H9 (cell line): ENCODE results near the gene PLEKHM3. TPM values are rescaled to one million over a fixed set of nuclear protein-coding genes. Genes with fewer than 3 reads are reported as not detected.

Experiments used
- DNase-seq: peaks from one replicate; pipeline ENCODE4 v3.0.0-alpha.2; 2017
- H2AFZ ChIP-seq: one replicate; pipeline ENCODE4 v1.6.1; 2013; ENCODE audit warnings: mild to moderate bottlenecking, low read length, control low read depth, moderate library complexity
- H2AK5ac ChIP-seq: 2 replicates; pipeline ENCODE4 v1.6.1; 2013; ENCODE audit warnings: low read length, control low read depth, mixed read lengths; ENCODE audit not compliant: insufficient read length
- H2BK120ac ChIP-seq: one replicate; pipeline ENCODE4 v1.6.1; 2013; ENCODE audit warnings: low read depth, mild to moderate bottlenecking, low read length, control low read depth, inconsistent platforms; ENCODE audit not compliant: poor library complexity, severe bottlenecking
- H2BK12ac ChIP-seq: 2 replicates; pipeline ENCODE4 v1.6.1; 2013; ENCODE audit warnings: low read length, control low read depth, mixed read lengths, low read depth; ENCODE audit not compliant: insufficient read length
- H2BK15ac ChIP-seq: 2 replicates; pipeline ENCODE4 v1.6.1; 2013; ENCODE audit warnings: low read depth, low read length, control low read depth
- H2BK20ac ChIP-seq: one replicate; pipeline ENCODE4 v1.6.1; 2013; ENCODE audit warnings: low read depth, mild to moderate bottlenecking, low read length, control low read depth, inconsistent platforms; ENCODE audit not compliant: poor library complexity, severe bottlenecking
- H2BK5ac ChIP-seq: 2 replicates; pipeline ENCODE4 v1.6.1; 2013; ENCODE audit warnings: low read length, control low read depth, mixed read lengths; ENCODE audit not compliant: insufficient read length
- H3K14ac ChIP-seq: 2 replicates; pipeline ENCODE4 v1.6.1; 2013; ENCODE audit warnings: low read length, control low read depth; ENCODE audit not compliant: insufficient read depth
- H3K18ac ChIP-seq: 2 replicates; pipeline ENCODE4 v1.6.1; 2013; ENCODE audit warnings: low read depth, mild to moderate bottlenecking, mixed read lengths, low read length, control low read depth; ENCODE audit not compliant: insufficient read length
- H3K23ac ChIP-seq: 2 replicates; pipeline ENCODE4 v1.6.1; 2013; ENCODE audit warnings: low read length, control low read depth, mixed read lengths, low read depth; ENCODE audit not compliant: insufficient read length
- H3K23me2 ChIP-seq: 2 replicates; pipeline ENCODE4 v1.6.1; 2013; ENCODE audit warnings: low read depth, mild to moderate bottlenecking, mixed read lengths, low read length, control low read depth; ENCODE audit not compliant: insufficient read length, poor library complexity, severe bottlenecking
- H3K27ac ChIP-seq: 2 replicates; pipeline ENCODE4 v1.5.1; 2013; ENCODE audit warnings: low read length, control low read depth, mixed read lengths, low read depth; ENCODE audit not compliant: insufficient read length
- H3K27me3 ChIP-seq: 2 replicates; pipeline ENCODE4 v1.6.1; 2013; ENCODE audit warnings: low read length, control low read depth, inconsistent platforms; ENCODE audit not compliant: insufficient read depth
- H3K4ac ChIP-seq: 2 replicates; pipeline ENCODE4 v1.6.1; 2013; ENCODE audit warnings: low read depth, mild to moderate bottlenecking, control low read depth, inconsistent platforms, low read length, moderate library complexity
- H3K4me1 ChIP-seq: 2 replicates; pipeline ENCODE4 v1.6.1; 2013; ENCODE audit warnings: low read length, control low read depth, inconsistent platforms; ENCODE audit not compliant: insufficient read depth
- H3K4me2 ChIP-seq: 2 replicates; pipeline ENCODE4 v1.6.1; 2013; ENCODE audit warnings: low read length, control low read depth, mixed read lengths; ENCODE audit not compliant: insufficient read length, insufficient read depth
- H3K56ac ChIP-seq: 2 replicates; pipeline ENCODE4 v1.6.1; 2013; ENCODE audit warnings: low read depth, mild to moderate bottlenecking, mixed read lengths, low read length, control low read depth; ENCODE audit not compliant: insufficient read length
- H3K79me1 ChIP-seq: 2 replicates; pipeline ENCODE4 v1.6.1; 2013; ENCODE audit warnings: low read depth, mild to moderate bottlenecking, moderate library complexity, low read length, control low read depth, inconsistent platforms; ENCODE audit not compliant: insufficient read depth, poor library complexity, severe bottlenecking
- H3K79me2 ChIP-seq: 2 replicates; pipeline ENCODE4 v1.6.1; 2013; ENCODE audit warnings: low read length, control low read depth, inconsistent platforms; ENCODE audit not compliant: insufficient read depth
- H3K9ac ChIP-seq: 2 replicates; pipeline ENCODE4 v1.6.1; 2013; ENCODE audit warnings: low read length, control low read depth, mixed read lengths; ENCODE audit not compliant: insufficient read length; ENCODE audit errors: extremely low read depth
- H3K9me3 ChIP-seq: one replicate; pipeline ENCODE4 v1.6.1; 2013; ENCODE audit warnings: low read depth, low read length, inconsistent platforms; ENCODE audit not compliant: control insufficient read depth
- H3T11ph ChIP-seq: one replicate; pipeline ENCODE4 v1.6.1; 2013; ENCODE audit warnings: mild to moderate bottlenecking, low read length, control low read depth, inconsistent platforms
- H4K20me1 ChIP-seq: one replicate; pipeline ENCODE4 v1.6.1; 2013; ENCODE audit not compliant: control insufficient read depth, insufficient read length, insufficient read depth
- H4K5ac ChIP-seq: 2 replicates; pipeline ENCODE4 v1.6.1; 2013; ENCODE audit warnings: low read depth, mild to moderate bottlenecking, mixed read lengths, low read length, control low read depth; ENCODE audit not compliant: insufficient read length
- H4K8ac ChIP-seq: replicated peaks from 2 replicates; pipeline ENCODE4 v1.6.1; 2013; ENCODE audit warnings: low read length, control low read depth, mixed read lengths, low read depth; ENCODE audit not compliant: insufficient read length
- H4K91ac ChIP-seq: 2 replicates; pipeline ENCODE4 v1.6.1; 2013; ENCODE audit warnings: low read depth, mild to moderate bottlenecking, moderate library complexity, mixed read lengths, low read length, control low read depth; ENCODE audit not compliant: insufficient read length
- H3K27ac Mint-ChIP-seq, 3 experiments: 2 replicates in 2 of 3; 3 replicates in 1 of 3; pipeline ENCODE4 v1.8.0; 2020 to 2021; ENCODE audit warnings: mixed read lengths in 3 of 3, mild to moderate bottlenecking in 1 of 3, moderate library complexity in 1 of 3
- H3K27me3 Mint-ChIP-seq: 2 replicates; pipeline ENCODE4 v1.8.0; 2021; ENCODE audit warnings: low read depth, mild to moderate bottlenecking, moderate library complexity, mixed read lengths
- H3K36me3 Mint-ChIP-seq, 3 experiments: 2 replicates in 2 of 3; 3 replicates in 1 of 3; pipeline ENCODE4 v1.8.0; 2020 to 2021; ENCODE audit warnings: low read depth in 3 of 3, mixed read lengths in 3 of 3; ENCODE audit not compliant: insufficient read depth in 1 of 3
- H3K4me1 Mint-ChIP-seq, 2 experiments: 2 replicates each; pipeline ENCODE4 v1.8.0; 2020; ENCODE audit warnings: mixed read lengths in 2 of 2
- H3K4me3 Mint-ChIP-seq, 2 experiments: 2 replicates in 1 of 2; 3 replicates in 1 of 2; pipeline ENCODE4 v1.8.0; 2020 to 2021; ENCODE audit warnings: mild to moderate bottlenecking in 2 of 2, mixed read lengths in 2 of 2, moderate library complexity in 1 of 2
- H3K9me3 Mint-ChIP-seq, 2 experiments: 2 replicates in 1 of 2; 3 replicates in 1 of 2; pipeline ENCODE4 v1.8.0; 2020; ENCODE audit warnings: mild to moderate bottlenecking in 2 of 2, mixed read lengths in 2 of 2, moderate library complexity in 1 of 2
- WGBS: extraction: QIAGEN DNeasy Blood & Tissue Kit; methylation state at CpG from one replicate; pipeline ENCODE4 v1.1.7; 2013; ENCODE audit warnings: missing lambda C conversion rate, low lambda C conversion rate, mixed read lengths; ENCODE audit not compliant: insufficient read length; ENCODE audit errors: extremely low coverage; 5-methylcytosine and 5-hydroxymethylcytosine counted together
- total RNA-seq: library from RNA; stranded (reverse); gene quantifications from 2 replicates; pipeline ENCODE4 v1.2.1, GENCODE V29; 2021
- TF ChIP-seq, protein P1 (sequence below): fragments of 200-600 bp; sonication (generic); conservative IDR thresholded peaks from 3 replicates; pipeline ENCODE4 v1.8.0; 2021; ENCODE audit warnings: antibody characterized with exemption, mild to moderate bottlenecking

Gene PLEKHM3
- total RNA-seq, 1 experiment from 2014 or later, result 7.5 TPM

DNA sequence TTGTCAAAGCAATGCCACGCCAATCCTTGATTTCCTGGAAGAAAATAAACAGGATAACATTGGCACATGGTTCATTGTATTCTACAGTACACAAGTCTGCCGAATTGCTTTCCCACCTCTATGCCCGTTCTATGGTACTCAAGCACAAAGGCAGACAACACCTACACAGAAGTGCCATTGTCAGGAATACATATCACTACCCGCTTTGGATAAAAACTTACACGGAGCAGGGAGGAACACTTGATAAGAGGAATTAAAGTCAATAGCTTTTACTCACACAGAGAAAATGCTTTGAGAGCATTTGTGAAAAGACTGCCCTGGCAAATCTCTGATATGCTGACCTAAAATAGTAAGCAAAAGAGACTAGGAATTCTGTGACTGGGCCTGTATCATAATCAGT is 23.4 kb downstream of the PLEKHM3 start:
- H3K27me3 Mint-ChIP-seq, result no peaks in the 10 kb centered on the region
- Histone ChIP-seq H4K91ac (no peak overlapping the region), H3K9me3 (no peaks in the 10 kb centered on the region), H3T11ph (no peak overlapping the region), H2BK120ac (no peak overlapping the region), H2BK15ac (no peak overlapping the region), H3K56ac (no peak overlapping the region), H2BK12ac (no peak overlapping the region), H2AFZ (no peak overlapping the region), H3K9ac (no peak overlapping the region), H3K14ac (no peak overlapping the region), H2AK5ac (no peak overlapping the region), H4K5ac (no peak overlapping the region), H3K79me2 (no peaks in the 10 kb centered on the region), H3K23ac (no peak overlapping the region), H3K4me1 (peaks cover 3% of the 10 kb centered on the region; the same call in 1 of the 2 replicates), H3K4me2 (no peak overlapping the region), H4K8ac (no peak overlapping the region), H2BK5ac (no peak overlapping the region), H3K27ac (no peak overlapping the region), H3K27me3 (no peaks in the 10 kb centered on the region), H3K4ac (no peak overlapping the region), H3K23me2 (no peaks in the 10 kb centered on the region), H4K20me1 (no peaks in the 10 kb centered on the region), H3K18ac (no peak overlapping the region), H3K79me1 (no peaks in the 10 kb centered on the region), H2BK20ac (no peak overlapping the region)
- DNase-seq, result no peak
- H3K4me3 Mint-ChIP-seq, result no peak overlapping the region
- H3K36me3 Mint-ChIP-seq, result peaks cover 0 to 6% (median 0%) of the 10 kb centered on the region in 3 experiments; a peak in 3 of 7 replicates
- WGBS, result no CpG with 5 or more reads among the region's 5 CpGs
- H3K9me3 Mint-ChIP-seq, result no peaks in the 10 kb centered on the region
- H3K27ac Mint-ChIP-seq, result no peak overlapping the region
- peaks cover 8 to 13% of the 10 kb centered on the region in 2 experiments for H3K4me1 Mint-ChIP-seq
- TF ChIP-seq, protein P1, sequence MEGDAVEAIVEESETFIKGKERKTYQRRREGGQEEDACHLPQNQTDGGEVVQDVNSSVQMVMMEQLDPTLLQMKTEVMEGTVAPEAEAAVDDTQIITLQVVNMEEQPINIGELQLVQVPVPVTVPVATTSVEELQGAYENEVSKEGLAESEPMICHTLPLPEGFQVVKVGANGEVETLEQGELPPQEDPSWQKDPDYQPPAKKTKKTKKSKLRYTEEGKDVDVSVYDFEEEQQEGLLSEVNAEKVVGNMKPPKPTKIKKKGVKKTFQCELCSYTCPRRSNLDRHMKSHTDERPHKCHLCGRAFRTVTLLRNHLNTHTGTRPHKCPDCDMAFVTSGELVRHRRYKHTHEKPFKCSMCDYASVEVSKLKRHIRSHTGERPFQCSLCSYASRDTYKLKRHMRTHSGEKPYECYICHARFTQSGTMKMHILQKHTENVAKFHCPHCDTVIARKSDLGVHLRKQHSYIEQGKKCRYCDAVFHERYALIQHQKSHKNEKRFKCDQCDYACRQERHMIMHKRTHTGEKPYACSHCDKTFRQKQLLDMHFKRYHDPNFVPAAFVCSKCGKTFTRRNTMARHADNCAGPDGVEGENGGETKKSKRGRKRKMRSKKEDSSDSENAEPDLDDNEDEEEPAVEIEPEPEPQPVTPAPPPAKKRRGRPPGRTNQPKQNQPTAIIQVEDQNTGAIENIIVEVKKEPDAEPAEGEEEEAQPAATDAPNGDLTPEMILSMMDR, result no peak
